Inferior parietal cortex (tissue), 1 donor: ENCODE measurements around the gene KCNK1.
A peak's percentile ranks its signal among the peaks of the same experiment; 100 is the strongest.
"Not testable (repeated sequence)": the region's sequence is repeated elsewhere in the genome, so short reads cannot be mapped to it uniquely, and the experiment has no call there.

Source experiments
- DNase-seq: peaks from one replicate; pipeline ENCODE4 v3.0.0-alpha.2; 2016; ENCODE audit errors: extremely low spot score

Gene KCNK1

GRCh38 chr1:233667741-233668140, 53.8 kb downstream of the KCNK1 start:
- DNase-seq, result no peak

GRCh38 chr1:233668146-233668724, 54.3 kb downstream of the KCNK1 start:
- no peak for DNase-seq

DNA sequence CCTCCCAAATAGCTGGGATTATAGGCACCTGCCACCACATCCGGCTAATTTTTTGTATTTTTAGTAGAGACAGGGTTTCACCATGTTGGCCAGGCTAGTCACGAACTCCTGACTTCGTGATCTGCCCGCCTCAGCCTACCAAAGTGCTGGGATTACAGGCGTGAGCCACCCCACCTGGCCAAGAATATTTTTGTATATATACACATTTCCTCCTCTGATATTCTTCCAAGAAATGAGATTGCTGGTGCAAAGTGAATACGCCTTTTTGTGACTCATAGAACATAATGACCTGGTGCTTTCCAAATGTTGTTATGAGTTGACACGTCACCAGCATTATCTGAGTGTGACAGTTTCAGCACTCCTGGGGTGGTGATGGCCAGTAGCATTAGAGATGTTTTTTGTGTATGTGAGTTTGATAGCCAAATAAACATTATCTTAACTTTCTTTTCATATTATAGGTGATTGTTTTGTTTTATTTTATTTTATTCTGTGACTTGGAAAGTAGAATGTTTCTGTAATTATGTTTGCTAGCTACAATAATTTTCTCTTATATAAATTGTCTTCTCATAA, 54.9 kb downstream of the KCNK1 start:
- DNase-seq, result peak; percentile 72

DNA sequence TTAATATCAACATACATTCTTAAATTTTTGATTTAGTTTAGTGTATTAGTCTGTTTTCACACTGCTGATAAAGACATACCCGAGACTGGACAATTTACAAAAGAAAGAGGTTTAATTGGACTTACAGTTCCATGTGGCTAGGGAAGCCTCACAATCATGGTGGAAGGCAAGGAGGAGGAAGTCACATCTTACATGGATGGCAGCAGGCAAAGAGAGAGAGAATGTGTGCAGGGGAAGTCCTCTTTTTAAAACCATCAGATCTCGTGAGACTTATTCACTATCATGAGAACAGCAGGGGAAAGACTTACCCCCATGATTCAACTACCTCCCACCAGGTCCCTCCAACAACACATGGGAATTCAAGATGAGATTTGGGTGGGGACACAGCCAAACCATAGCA, 56.5 kb downstream of the KCNK1 start:
- DNase-seq, result not testable (repeated sequence)

DNA sequence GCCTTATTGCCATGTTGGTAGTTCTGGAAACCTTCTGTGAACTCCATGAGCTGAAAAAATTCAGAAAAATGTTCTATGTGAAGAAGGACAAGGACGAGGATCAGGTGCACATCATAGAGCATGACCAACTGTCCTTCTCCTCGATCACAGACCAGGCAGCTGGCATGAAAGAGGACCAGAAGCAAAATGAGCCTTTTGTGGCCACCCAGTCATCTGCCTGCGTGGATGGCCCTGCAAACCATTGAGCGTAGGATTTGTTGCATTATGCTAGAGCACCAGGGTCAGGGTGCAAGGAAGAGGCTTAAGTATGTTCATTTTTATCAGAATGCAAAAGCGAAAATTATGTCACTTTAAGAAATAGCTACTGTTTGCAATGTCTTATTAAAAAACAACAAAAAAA, 57.4 kb downstream of the KCNK1 start:
- DNase-seq, result no peak

DNA sequence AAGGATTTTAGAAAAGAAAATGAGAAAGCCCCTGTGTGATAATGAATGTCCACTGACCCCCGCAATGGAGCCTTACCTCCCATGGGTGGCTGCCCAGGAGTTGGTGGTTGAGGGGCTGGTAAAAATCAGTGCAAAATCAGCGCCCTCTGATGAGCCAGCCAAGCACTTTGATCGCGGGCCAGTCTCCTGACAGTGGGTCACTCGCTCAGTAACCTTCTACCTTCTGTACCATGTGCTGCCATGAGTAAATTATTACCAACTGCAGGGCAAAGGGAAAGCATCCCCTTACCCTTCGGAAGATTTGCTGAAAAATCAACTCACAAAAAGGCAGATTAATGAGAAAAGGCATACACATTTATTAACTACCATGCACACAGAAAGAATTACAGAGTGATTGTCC, 58.8 kb downstream of the KCNK1 start:
- DNase-seq, result no peak

DNA sequence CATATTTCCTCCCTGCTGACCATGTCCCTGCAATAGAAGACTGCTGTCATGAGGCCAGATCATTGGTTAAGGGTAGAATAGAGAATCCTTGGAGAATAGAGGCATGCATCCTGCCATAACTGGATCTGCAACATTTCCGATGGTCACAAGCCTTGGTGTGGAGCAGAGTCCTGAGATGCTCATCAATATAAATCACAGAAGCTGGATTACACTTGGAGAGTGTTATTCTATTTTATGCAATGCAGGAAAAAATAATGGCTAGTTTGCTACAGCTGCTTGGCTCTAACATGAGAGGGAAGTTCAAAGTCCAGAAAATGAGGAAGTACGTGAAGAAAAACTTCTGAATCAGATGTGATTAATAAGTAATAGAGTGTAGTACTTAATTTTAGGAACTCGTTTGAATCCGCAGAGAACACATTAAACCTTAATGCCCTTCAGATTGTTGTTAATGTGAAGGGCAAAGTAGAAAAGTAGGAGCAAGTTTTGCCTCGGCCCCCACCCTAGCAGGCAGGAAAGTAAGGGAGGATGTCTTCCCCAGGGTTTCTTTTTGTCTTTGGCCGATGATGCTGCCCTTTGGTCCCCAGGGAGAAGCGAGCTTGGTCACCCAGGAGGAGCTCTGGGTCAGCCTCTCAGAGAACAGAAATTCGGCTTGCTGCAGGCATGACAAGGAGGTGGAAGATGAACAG, 59.5 kb downstream of the KCNK1 start:
- DNase-seq, result no peak

DNA sequence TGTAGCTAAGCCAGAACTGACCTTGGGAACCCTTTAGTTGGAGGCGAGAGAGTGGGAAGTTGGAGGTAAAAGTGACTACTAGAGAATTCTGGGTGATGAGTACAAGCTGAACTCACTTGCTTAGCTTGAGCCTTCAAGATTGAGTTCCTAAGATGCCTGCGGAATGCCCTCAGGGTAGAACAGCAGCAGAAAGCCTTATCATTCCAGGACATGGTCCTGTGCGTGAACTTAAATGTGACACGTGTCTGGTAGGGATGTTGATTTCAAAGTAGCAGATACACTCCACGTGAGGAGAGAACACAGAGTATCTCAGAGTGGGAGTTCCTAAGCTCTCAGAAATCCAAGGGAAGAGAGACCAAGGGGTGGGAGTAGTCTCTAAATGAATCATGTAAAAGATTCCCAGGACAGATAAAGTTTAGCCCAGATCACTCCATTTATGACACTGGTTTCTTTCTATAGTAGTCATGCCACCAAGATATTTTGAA, 60.1 kb downstream of the KCNK1 start:
- DNase-seq, result no peak

DNA sequence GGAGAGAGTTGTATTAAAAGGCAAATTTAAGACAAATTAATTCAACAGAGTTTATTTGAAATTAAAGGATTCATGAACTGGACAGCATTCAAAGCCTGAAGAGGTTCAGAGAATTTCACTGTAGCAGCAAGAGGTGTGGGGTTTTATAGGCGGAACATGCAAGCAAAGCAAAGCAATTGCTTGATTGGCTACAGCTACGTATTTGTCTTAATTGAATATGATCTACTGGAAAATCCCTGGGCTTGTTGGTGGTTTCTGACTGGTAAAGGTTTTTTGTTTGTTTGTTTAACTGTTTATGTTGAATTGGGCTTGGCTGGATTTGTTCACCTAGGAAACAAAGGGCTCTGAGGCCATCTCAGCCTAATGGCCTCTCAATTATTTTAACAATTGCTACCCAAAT, 61.5 kb downstream of the KCNK1 start:
- DNase-seq, result no peak

DNA sequence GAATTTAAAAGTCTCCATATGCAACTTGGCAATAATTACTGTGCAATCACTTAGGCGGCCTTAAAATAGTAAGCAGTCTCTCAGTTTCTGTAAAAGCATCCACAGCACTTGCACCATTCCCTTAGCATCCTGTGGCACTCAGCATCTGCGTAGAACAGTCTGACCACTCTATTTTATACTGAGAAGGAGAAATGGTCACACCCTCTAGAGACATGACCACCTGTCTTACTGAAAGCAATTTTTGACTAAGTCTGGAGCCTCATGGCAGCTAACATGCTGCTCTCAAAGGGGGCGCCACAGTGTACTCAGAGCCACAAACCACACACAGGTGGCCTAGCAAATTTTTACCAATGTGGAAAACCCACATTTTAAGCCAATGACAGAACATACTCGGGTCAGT, 62.0 kb downstream of the KCNK1 start:
- no peak for DNase-seq

DNA sequence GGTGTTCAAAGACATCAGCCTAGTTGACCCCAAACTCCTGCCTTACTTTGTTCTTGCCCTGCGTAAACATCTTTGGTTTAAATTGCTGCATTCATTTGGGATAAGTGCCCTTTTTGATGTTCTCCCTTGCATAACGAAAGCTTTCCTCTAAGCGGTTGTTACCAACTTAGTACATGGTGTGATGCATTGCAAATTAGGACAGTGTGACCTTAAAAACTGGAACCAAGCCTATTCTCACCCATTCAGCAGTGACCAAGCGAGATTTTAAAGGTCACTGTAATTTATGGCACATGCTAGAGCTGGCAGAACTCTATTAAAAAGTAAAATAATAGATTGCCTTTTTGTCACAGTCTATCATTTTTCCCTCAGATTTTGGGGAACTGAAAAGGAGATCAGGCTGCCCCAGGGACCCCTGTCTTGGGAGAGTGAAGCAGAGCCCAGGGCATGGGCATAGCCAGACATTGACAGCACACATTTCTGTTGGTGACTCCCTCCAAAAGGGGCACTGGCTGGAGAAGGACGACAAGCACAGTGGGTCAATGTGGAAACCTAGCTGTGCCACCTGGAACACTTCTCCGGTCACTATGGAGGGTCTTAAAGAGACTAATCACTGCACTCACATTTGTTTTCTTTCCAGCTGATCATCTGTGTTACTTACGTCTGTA, 63.9 kb downstream of the KCNK1 start:
- no peak for DNase-seq

- DNase-seq, result no peak
Observed at GRCh38 chr1:233679030-233679429, 65.1 kb downstream of the KCNK1 start.

- DNase-seq, result no peak
Observed at GRCh38 chr1:233679591-233680373, 65.9 kb downstream of the KCNK1 start.

DNA sequence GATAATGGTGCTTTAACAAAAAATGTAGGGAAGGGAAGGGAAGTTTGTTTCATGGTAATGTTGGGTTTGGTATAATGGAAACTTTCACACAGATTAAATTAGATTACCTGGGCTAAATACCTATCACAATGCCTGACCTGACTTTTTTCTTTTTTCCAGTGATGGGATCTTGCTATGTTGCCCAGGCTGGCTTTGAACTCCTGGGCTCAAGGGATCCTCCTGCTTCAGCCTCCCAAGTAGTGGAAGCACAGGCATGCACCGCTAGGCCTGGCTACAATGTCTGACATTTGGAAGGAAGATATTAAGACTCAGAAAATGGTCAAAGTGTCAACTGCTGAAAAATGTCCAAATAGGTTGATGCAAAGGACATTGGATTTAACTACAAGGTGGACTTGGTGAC, 67.4 kb downstream of the KCNK1 start:
- no peak for DNase-seq

DNA sequence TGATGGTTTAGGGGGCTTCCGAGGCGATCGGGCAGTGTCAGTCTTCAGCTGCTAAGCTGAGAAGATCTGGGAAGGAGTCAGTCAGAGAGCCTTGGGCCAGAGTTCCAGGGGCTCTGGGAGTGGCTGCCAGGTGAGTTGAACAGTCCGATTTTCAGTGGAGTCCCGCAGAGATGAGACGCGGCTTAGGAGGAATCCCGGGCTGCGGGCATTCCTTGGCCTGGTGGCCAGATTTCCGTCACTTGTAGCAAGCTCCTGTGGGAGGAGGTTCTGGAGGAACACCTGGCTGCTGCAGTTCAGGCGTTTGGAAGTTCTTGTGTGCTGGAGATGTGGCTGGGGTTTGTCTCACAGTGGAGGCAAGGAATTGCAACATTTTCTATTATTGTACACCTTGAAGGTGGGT, 72.7 kb downstream of the KCNK1 start:
- not testable (repeated sequence) for DNase-seq

- DNase-seq, result no peak
Observed at GRCh38 chr1:233689017-233689747, 75.3 kb downstream of the KCNK1 start.

- DNase-seq, result no peak
Observed at GRCh38 chr1:233689748-233690254, 75.9 kb downstream of the KCNK1 start.

DNA sequence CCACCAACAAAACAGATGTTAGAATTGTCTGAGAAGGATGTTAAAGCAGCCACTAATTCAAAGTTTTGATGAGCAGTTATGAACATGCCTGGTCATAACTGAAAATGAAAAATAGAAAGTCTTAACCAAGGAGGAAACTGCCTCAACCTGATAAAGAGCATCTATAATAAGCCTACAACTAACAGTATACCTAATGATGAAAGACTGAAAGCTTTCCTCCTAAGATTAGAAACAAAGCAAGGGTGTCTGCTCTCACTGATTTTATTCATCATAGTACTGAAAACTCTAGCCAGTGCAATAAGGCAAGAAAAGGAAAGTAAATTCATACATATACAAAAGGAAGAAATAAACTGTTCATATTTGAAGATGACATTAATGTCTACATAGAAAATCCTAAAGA, 82.0 kb downstream of the KCNK1 start:
- DNase-seq, result no peak

- DNase-seq, result no peak
Observed at GRCh38 chr1:233700338-233700737, 86.4 kb downstream of the KCNK1 start.

DNA sequence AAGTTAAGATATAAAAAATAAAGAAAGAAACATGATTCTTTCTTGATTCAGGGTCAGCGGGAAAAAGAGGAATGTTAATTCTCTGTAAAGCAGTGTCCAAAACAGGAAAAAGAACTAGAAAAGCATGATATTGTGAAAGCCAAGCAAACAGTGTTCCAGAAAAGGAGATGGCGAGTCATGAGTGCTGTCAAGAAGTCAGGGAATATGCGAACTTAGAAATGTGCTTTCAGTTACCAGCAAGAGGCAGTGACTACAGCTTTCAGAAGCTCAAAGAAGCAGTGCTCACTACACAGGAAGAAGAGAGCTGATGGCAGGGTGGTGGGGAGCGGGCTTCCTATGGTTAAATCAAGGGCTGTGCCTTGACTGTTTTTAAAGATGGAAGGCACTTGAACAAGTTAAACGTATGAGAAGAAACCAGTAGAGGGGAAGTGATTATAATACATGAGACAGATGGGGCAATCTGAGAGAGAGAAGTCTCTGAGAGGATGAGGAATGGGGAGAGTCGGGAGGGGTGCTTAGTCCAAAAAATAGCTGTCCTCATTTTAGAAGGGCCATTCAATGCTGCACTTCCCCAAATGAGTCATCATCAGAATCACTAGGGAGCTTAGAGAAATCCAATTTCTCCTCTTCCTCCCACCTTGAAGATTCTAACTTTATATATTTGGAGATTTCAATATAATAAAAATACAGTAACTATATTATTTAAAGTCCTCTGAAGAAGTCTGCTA, 90.4 kb downstream of the KCNK1 start:
- DNase-seq, result no peak
